ENCODE results near the gene CHRNA5. TPM values are rescaled to one million over a fixed set of nuclear protein-coding genes. Genes with fewer than 3 reads are reported as not detected.
A peak's percentile ranks its signal among the peaks of the same experiment; 100 is the strongest.

The CHRNA5 gene
- total RNA-seq, 1 donor from 2014 or later: 23.0 TPM

DNA sequence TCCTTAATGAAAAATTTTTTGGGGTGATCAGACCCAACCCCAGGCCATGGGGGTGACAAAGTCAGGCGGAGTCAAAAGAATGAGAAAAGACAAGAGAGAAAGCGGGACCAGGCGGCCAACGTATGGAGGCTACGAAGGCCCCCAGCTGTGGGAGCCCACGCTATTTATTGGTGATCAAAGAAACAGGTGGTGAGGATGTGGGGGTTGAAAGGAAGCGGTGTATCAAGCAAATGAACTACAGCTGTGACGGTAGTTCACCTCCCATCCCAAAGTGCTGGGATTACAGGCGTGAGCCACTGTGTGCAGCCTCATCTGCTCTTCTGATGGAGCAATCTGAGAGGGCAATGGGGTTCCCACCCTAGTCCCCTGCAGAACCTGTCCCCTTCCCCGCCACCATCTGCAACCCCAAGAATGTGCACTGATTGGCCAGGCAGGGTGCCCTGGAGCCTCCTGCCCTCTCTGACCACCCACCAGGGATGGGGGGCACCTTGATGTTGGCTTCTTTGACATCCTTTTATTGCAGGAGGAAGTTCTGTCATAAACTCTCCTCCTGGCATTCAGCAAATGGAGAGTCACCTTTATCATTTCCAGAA lies 56.6 kb downstream of the CHRNA5 start:
- Mint-ChIP-seq H3K4me1 (peaks cover 6% of the 10 kb centered on the region), H3K36me3 (ENCODE audit: low read depth) (peaks cover 2% of the 10 kb centered on the region), H3K27ac (ENCODE audit: unreplicated experiment) (no peak overlapping the region), H3K4me3 (peak overlapping the region; percentile 71), H3K9me3 (no peaks in the 10 kb centered on the region), H3K27me3 (ENCODE audit: low read depth) (peaks cover 64% of the 10 kb centered on the region)
- TF ChIP-seq CTCF (conservative IDR thresholded peaks at IDR 0.05): no peak
- no peak for DNase-seq (ENCODE audit: low read depth, low spot score)

GRCh38 chr15:78623786-78624497 lies 58.6 kb downstream of the CHRNA5 start:
- no peak for DNase-seq (ENCODE audit: low read depth, low spot score)
- Mint-ChIP-seq H3K36me3 (ENCODE audit: low read depth) (peaks cover 2% of the 10 kb centered on the region), H3K4me1 (no peaks in the 10 kb centered on the region), H3K27ac (ENCODE audit: unreplicated experiment) (no peak overlapping the region), H3K9me3 (no peaks in the 10 kb centered on the region), H3K4me3 (no peak overlapping the region), H3K27me3 (ENCODE audit: low read depth) (peaks cover 71% of the 10 kb centered on the region)
- TF ChIP-seq CTCF (conservative IDR thresholded peaks at IDR 0.05): no peak

GRCh38 chr15:78624651-78625590 lies 59.6 kb downstream of the CHRNA5 start:
- no peak for DNase-seq (ENCODE audit: low read depth, low spot score)
- peaks cover 2% of the 10 kb centered on the region for H3K36me3 Mint-ChIP-seq (ENCODE audit: low read depth)
- no peak for TF ChIP-seq CTCF (conservative IDR thresholded peaks at IDR 0.05)
- no peaks in the 10 kb centered on the region for H3K4me1 Mint-ChIP-seq
- H3K27ac Mint-ChIP-seq (ENCODE audit: unreplicated experiment): no peak overlapping the region
- peaks cover 71% of the 10 kb centered on the region for H3K27me3 Mint-ChIP-seq (ENCODE audit: low read depth)
- H3K4me3 Mint-ChIP-seq: no peak overlapping the region
- no peaks in the 10 kb centered on the region for H3K9me3 Mint-ChIP-seq

DNA sequence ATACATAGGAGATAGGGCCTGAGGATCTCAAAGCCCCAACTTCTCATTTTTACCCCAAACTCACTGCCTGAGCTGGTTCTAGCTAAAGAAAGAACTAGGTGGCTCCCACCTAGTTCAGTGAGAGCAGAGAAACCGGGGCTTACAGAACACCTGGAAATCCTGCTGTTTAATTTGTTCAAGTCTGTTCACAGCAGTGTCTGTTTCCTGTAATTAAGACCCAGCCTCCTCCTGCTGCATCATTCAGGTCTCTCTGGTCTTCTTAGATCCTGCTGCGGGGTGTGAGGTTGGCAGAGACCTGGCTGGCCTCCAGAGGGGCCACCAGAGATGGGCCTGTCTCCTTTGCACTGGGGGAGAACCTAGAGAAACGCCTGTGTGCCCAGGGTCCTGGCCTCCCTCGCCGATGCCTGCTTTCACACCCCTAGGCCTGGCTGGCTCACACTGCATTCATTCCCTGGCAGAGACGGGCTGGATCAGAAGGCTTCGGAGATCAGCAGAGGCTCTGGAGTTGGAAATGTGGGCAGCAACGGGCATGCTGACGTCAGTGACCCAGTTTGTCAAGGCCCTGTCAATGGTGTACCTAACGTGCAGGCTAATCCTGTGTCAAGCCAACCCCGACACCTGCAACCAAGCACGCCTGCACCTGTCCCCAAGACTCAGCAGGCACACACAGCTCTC lies 60.4 kb downstream of the CHRNA5 start:
- no peak overlapping the region for H3K4me3 Mint-ChIP-seq
- no peak for TF ChIP-seq CTCF (conservative IDR thresholded peaks at IDR 0.05)
- DNase-seq (ENCODE audit: low read depth, low spot score): no peak
- peaks cover 68% of the 10 kb centered on the region for H3K27me3 Mint-ChIP-seq (ENCODE audit: low read depth)
- no peak overlapping the region for H3K27ac Mint-ChIP-seq (ENCODE audit: unreplicated experiment)
- H3K4me1 Mint-ChIP-seq: no peaks in the 10 kb centered on the region
- no peaks in the 10 kb centered on the region for H3K9me3 Mint-ChIP-seq
- H3K36me3 Mint-ChIP-seq (ENCODE audit: low read depth): peaks cover 2% of the 10 kb centered on the region

DNA sequence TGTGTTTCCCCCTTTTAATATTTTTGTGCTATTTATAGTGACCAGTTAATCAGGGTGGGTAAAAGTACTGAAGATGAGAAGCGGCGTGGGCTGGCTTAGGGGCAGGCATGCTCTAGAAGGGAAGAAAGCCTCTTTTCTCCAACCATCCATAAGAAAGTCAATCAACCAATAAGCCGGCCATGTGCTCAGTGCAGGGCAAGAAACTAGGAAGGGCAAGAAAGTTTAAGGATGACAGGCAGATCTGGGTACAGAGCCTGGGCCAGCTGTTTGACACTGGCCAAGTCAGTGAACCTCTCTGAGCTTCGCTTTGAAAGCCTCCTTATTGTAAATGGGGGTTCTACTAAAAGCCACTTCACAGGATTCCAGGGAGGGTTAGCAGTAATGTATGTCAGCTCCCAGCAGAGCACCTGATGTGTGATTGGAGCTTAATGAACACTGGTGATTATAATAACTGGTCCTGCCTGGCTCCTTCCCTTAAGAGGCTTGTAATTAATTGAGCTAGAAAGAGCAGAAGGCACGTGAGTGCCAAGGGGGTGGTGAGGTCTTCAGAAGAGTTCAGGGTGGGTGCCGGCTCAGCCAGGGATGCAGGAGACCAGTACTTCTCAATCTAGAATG lies 61.2 kb downstream of the CHRNA5 start:
- H3K27me3 Mint-ChIP-seq (ENCODE audit: low read depth): peaks cover 63% of the 10 kb centered on the region
- no peaks in the 10 kb centered on the region for H3K4me1 Mint-ChIP-seq
- H3K27ac Mint-ChIP-seq (ENCODE audit: unreplicated experiment): no peak overlapping the region
- no peaks in the 10 kb centered on the region for H3K9me3 Mint-ChIP-seq
- H3K4me3 Mint-ChIP-seq: no peak overlapping the region
- no peak for TF ChIP-seq CTCF (conservative IDR thresholded peaks at IDR 0.05)
- peaks cover 2% of the 10 kb centered on the region for H3K36me3 Mint-ChIP-seq (ENCODE audit: low read depth)
- DNase-seq (ENCODE audit: low read depth, low spot score): no peak

All from neural crest cell (in vitro differentiated cells).